Stimulated activated CD4-positive, alpha-beta T cell treated with anti-CD3 and anti-CD28 coated beads, Interleukin-12 subunit alpha, Interleukin-12 subunit beta, amount 100 ng/mL, for 4 hours (primary cell): Measurements from ENCODE around the gene DNAJA1.

Experiments
- DNase-seq: peaks from one replicate; pipeline ENCODE4 v3.0.0-alpha.2; 2020

Gene DNAJA1

DNA sequence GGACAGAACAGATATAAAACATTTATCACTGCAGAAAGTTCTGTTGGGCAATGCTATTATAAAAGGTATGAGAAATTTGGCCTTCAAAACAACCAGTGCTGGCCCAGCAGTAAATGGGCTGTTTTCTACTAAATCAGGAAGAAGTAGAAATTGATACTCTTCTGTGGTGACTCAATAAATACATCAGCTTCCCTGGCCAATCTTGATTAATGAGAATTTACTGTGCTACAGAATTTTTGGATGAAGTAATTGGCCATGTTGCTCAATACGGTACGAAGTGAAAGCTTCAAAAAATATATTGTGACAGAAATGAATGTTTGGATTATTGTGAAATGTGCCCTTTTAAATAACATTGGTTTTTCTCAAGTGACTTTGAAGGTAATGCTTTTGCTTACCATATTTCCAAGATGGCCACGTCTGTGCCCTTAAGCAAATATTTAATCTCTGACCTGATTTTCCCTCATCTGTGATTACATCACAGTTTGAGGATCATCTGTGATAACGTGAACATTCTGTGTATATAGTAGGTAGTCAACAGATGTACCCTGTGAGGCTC, 4.2 kb downstream of the DNAJA1 start:
- no peak for DNase-seq

- no peak for DNase-seq
Measured at GRCh38 chr9:33030285-33030684, 5.2 kb downstream of the DNAJA1 start.

DNA sequence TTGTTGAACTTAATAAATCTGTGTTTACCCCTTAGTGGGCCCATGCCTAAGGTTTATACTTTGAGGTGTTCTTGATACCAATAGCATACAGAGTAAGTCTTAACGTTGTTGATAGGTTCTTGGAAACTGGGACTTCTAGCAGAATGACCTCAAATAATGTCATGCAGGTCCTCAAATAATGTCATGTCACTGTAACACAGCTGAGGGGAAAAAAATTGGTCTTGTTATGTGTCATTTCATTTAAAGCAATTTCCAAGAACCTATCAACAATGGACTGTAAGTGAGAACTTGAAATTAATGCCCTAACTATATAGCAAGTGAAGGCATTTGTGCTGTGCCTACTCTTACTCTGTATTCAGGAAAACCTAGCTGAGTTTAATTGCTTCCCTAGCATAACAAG, 7.2 kb downstream of the DNAJA1 start:
- no peak for DNase-seq

- DNase-seq = no peak
Measured at GRCh38 chr9:33032865-33033264, 7.8 kb downstream of the DNAJA1 start.

GRCh38 chr9:33040792-33041431, 15.8 kb downstream of the DNAJA1 start:
- DNase-seq = no peak

DNA sequence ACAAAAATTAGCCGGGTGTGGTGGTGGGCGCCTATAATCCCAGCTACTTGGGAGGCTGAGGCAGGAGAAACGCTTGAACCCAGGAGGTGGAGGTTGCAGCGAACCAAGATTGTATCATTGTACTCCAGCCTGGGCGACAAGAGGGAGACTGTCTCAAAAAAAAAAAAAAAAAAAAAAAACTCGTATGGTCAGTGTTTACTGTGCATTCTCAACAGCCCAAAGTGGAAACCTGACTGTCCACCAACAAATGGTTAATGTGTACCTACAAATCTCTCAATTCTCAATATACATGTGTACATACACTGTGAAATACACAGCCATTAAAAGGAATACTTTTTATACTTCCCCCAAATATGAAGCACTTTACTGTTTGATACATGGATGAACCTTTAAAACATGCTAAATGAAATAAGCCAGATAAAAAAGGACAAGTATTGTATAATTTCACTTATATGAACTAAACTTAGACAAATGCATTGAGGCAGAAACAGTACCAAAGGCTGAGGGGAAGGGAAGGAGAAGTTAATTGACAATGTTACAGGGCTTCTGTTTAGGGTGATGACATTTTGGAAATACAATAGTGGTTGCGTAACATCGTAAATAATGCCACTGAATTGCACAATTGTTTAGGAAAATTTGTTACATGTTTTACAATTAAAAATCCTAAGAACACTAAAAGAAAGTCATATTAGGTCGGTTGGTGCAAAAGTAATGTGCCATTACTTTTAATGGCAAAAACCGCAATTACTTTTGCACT, 16.5 kb downstream of the DNAJA1 start:
- no peak for DNase-seq

- DNase-seq = no peak
Measured at GRCh38 chr9:33042473-33042872, 17.4 kb downstream of the DNAJA1 start.

DNA sequence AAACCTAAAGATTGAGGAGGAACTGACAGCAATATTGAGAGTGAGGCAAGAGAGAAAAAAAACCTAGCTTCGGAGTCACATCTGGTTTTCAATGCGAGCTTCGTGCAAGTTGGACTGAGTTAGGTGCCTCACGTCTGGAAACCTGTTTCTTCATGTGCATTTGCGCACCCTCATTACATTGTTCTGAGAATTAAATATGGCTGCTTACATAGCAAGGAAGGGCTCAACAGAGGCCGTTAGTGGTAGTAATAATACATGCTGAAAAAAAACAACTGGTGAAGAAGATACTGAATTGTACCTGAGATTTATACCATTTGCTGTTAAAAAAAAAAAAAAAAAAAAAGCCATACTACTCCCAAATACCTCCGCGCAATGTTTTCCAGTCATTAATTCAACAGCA, 18.6 kb downstream of the DNAJA1 start:
- DNase-seq = no peak

DNA sequence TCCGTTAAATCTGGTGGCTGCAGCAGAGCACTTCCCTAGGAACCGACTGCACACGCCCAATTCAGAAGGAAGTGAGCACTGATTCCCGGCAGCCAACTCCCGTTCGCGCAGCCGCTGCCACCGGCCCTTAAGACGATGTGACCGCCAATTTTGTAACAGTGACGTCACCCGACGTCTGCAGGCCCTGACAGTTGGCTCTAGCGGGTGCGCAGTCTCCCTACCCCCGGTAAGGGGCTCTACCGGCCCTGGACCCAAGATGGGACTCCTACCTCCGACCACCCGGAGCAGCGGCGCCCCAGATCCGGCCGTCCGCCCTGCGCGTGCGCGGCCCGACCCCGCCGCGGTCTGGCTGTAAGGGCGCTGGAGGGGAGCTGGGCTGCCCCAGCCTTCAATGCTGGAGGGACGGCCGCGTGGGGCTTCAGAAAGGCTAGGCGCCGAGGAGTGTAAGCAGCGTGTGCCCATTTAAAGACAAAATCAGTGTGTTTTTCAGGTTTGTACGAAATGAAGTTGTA, 19.1 kb downstream of the DNAJA1 start:
- DNase-seq = peak; percentile 30

GRCh38 chr9:33044677-33045282, 19.7 kb downstream of the DNAJA1 start:
- DNase-seq = no peak

DNA sequence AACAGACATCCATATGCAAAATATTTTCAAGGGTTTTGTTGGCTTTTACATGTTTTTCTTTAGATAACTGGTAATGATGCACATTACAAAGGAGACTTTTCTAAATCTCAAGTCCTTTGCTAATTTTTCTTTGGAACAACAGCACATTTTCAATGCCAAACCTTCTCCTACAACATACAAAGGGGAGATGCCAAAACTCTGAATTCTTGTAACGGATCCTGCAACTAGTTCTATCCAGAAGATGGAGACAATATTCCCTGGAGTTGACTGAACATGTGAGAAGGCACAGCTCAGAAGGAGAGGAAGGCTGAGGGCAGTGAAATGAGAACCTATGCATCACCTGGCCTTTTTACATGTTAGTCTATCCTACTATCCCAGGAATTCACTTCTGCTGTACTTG, 21.0 kb downstream of the DNAJA1 start:
- no peak for DNase-seq

DNA sequence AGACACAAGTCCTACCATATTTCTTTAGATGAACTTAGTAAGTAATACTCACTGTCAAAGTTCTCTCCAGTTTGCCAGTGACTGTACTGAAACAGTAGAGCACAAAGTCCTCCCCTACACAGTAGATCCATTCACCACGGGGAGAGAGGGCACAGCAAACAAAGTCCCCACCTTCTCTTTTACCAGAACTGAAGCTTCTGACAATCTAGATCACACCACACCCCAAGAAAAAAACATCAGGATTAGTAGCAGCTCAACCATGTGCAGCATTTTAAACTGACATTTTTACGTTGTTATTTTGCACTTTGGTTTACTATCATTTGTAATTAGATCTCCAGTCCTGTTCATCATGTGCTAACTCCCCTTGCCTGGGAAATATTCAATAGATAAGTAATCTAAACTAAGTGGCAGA, 23.0 kb downstream of the DNAJA1 start:
- DNase-seq = no peak

- DNase-seq = no peak
Measured at GRCh38 chr9:33049680-33050361, 24.7 kb downstream of the DNAJA1 start.

- no peak for DNase-seq
Measured at GRCh38 chr9:33051144-33051543, 26.1 kb downstream of the DNAJA1 start.

DNA sequence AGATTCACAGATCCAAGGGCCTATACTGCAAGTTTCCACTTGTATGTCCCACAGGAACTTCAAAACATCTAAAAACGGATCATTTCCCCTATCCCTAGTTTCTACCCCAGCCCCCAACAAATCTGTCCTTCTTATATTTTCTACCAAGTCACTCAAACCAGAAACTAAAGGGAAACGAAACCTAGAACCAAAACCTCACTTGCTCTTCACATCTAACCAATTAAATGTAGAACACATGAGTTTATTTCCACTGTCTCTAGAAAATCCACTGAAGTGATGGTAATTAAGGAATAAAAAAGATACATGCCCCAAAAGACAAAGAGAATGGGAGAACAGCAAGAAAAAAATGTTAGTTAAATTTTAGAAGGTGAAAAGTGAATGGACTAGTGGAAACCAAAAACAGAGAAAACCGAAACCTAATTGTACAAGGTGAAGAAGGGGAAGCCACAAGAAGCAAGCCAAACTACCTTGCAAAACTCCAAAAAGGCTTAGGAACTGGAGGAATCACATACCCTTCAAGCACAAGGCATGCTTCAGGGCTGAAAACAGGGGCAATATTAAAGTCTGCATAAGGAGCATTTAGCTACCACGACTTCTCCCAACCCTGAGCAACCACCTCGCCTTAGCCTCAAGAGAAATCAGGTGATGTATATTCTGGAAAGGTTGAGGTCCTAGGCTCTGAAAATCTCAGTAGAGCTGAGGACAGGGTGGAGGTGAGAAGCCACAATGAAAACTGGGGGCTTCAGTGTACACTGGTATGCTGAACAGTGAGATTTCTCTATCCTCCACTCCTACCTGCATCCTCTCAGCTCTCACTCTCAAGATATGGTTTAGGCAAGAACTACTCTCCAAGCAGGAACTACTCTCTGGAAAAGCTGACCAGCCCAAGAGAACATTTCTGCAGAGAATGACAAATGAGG, 40.3 kb downstream of the DNAJA1 start:
- DNase-seq = no peak

DNA sequence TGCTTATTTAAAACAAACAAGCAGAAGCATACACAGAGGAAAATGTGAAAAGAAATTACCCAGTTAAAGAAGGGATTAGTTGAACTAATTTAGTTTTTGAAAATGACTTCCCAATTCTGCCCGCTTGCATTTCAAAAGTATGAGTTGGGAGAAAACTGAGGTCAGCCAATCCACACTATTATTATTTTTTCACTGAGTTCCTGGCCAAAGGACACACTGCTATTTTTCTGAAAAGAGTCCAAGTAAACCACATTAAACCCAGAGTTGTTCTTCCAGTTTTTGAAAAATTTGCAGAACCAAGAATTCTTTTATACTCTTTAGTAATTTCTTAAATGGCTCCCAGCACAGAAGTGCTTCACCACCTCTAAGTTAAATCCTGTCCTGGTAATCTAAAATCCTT, 43.9 kb downstream of the DNAJA1 start:
- no peak for DNase-seq

- peak; percentile 91 for DNase-seq
Measured at GRCh38 chr9:33076046-33077004, 51.3 kb downstream of the DNAJA1 start, which contains the start of gene SMU1. Gene SMU1, minus strand, starts transcription at chr9:33076674. Its CDS starts 66 bp downstream, at chr9:33076608.

GRCh38 chr9:33080534-33080933, 55.5 kb downstream of the DNAJA1 start:
- DNase-seq = no peak

DNA sequence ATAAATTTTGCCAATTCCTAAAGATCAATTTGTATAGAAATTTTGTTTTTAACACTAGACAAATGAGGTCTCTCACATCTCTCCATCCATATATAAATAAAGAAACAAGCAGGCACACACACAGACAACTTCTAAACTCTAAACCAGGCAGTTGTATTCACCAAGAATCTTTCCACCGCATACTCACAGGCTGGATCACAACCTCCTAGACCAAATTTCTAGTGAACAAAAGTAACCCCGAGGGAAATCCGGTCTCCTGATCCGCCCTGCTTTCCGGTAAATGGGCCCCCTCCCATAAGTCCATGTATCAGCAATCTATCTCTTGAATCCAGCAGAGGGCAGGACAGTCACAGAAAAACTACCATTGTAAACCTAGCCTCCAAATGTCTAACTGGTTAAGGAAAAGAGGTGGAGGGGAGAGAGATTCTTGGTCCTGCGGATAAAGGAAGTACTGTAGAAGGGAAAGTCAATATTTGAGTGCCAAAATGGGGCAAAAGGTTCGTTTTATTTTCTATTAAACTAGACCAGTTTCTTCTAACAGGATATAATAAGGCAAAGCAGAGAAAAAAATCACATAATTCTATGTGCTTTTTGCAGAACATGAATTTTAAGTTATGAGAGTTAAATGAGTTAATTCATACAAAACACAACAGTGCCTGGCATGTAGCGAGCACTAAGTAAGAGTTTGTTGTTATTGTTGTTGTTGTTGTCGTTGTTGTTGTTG, 56.2 kb downstream of the DNAJA1 start:
- DNase-seq = peak; percentile 26

GRCh38 chr9:33082128-33082527, 57.1 kb downstream of the DNAJA1 start:
- DNase-seq = no peak
